PC-3 (cell line): ENCODE results near the gene JSRP1. TPM values are rescaled to one million over a fixed set of nuclear protein-coding genes. Genes with fewer than 3 reads are reported as not detected.

Experiments used
- ATAC-seq: fragments of 200-7000 bp; cut with Tn5 transposase; 2 replicates; pipeline ENCODE4 v1.9.1; 2020; ENCODE audit warnings: mild to moderate bottlenecking, moderate library complexity
- BruUV-seq: library from RNA; stranded (reverse); fragments of 400-500 nt; replicated peaks from 2 replicates; lab custom pipeline; 2021; lab: Mats Ljungman, UMichigan
- CTCF ChIA-PET: fragments of 300-600 bp; sonication (Branson Sonifier 250); formaldehyde crosslinking; loops from one replicate; lab custom pipeline; 2022; ENCODE audit warnings: antibody characterized with exemption; lab: Charles Lee
- POLR2A ChIA-PET: fragments of 300-600 bp; sonication (Branson Sonifier 250); formaldehyde crosslinking; loops from one replicate; lab custom pipeline; 2022; ENCODE audit warnings: antibody characterized with exemption; ENCODE audit not compliant: unreplicated experiment; lab: Charles Lee
- DNase-seq: peaks from one replicate; pipeline ENCODE4 v3.0.0-alpha.2; 2015
- H2AFZ ChIP-seq: fragments of 300-600 bp; sonication (generic); 2 replicates; pipeline ENCODE4 v1.6.0; 2016; ENCODE audit warnings: antibody characterized with exemption, low read length
- H3F3A ChIP-seq: fragments of 300-600 bp; sonication (generic); one replicate; pipeline ENCODE4 v1.6.0; 2017; ENCODE audit warnings: antibody characterized with exemption, low read length, control low read depth, mild to moderate bottlenecking; ENCODE audit not compliant: unreplicated experiment
- H3K27ac ChIP-seq: fragments of 300-600 bp; sonication (generic); 2 replicates; pipeline ENCODE4 v1.5.1; 2016; ENCODE audit warnings: mild to moderate bottlenecking, low read length
- H3K27me3 ChIP-seq: fragments of 300-600 bp; sonication (generic); 2 replicates; pipeline ENCODE4 v1.6.1; 2016; ENCODE audit warnings: low read length, mixed read lengths
- H3K36me3 ChIP-seq: fragments of 300-600 bp; sonication (generic); 2 replicates; pipeline ENCODE4 v1.6.1; 2016; ENCODE audit warnings: low read depth, mixed run types, low read length, mixed read lengths
- H3K4me1 ChIP-seq: fragments of 300-600 bp; sonication (generic); 2 replicates; pipeline ENCODE4 v1.5.1; 2016; ENCODE audit warnings: low read length; ENCODE audit not compliant: insufficient read depth
- H3K4me2 ChIP-seq: fragments of 300-600 bp; sonication (generic); 2 replicates; pipeline ENCODE4 v1.6.0; 2016; ENCODE audit warnings: low read length
- H3K4me3 ChIP-seq: fragments of 300-600 bp; sonication (generic); 2 replicates; pipeline ENCODE4 v1.5.1; 2016; ENCODE audit warnings: mild to moderate bottlenecking, low read length, mixed read lengths
- H3K79me2 ChIP-seq: fragments of 300-600 bp; sonication (generic); 2 replicates; pipeline ENCODE4 v1.6.1; 2017; ENCODE audit warnings: low read length, mixed read lengths
- H3K9ac ChIP-seq: fragments of 300-600 bp; sonication (generic); 2 replicates; pipeline ENCODE4 v1.6.0; 2016; ENCODE audit warnings: mild to moderate bottlenecking, low read length
- H3K9me2 ChIP-seq: fragments of 300-600 bp; sonication (generic); replicated peaks from 2 replicates; pipeline ENCODE4 v1.6.1; 2016; ENCODE audit warnings: mixed run types, low read length, mixed read lengths
- H3K9me3 ChIP-seq: fragments of 300-600 bp; sonication (generic); 2 replicates; pipeline ENCODE4 v1.6.1; 2016; ENCODE audit warnings: low read length, mixed read lengths
- H4K20me1 ChIP-seq: fragments of 300-600 bp; sonication (generic); 2 replicates; pipeline ENCODE4 v1.6.1; 2016; ENCODE audit warnings: low read length, mixed read lengths
- EZH2 ChIP-seq: fragments of 300-600 bp; sonication (generic); IDR thresholded peaks from one replicate; pipeline ENCODE4 v1.6.1; 2017; ENCODE audit warnings: antibody characterized with exemption, mild to moderate bottlenecking, low read length; ENCODE audit not compliant: unreplicated experiment
- EZH2phosphoT487 ChIP-seq: fragments of 300-600 bp; sonication (generic); IDR thresholded peaks from 2 replicates; pipeline ENCODE4 v1.6.1; 2018; ENCODE audit warnings: mild to moderate bottlenecking, antibody characterized with exemption, low read length, borderline replicate concordance
- intact Hi-C: fragments of 100-400 bp; cut with micrococcal nuclease; formaldehyde crosslinking; loops from 2 replicates; pipeline ENCODE4 v1.9.0; 2023
- total RNA-seq: library from RNA; depleted of rRNA; stranded (reverse); fragments of >200 nt; gene quantifications from 2 replicates; pipeline ENCODE4 v1.2.3, GENCODE V29; 2014
- TF ChIP-seq, protein P1 (sequence below): fragments of 300-600 bp; sonication (generic); conservative IDR thresholded peaks from 2 replicates; pipeline ENCODE4 v1.5.1; 2017; ENCODE audit warnings: antibody characterized with exemption, low read depth, mild to moderate bottlenecking, low read length

The JSRP1 gene
- total RNA-seq, 1 experiment from 2014 or later = not detected

DNA sequence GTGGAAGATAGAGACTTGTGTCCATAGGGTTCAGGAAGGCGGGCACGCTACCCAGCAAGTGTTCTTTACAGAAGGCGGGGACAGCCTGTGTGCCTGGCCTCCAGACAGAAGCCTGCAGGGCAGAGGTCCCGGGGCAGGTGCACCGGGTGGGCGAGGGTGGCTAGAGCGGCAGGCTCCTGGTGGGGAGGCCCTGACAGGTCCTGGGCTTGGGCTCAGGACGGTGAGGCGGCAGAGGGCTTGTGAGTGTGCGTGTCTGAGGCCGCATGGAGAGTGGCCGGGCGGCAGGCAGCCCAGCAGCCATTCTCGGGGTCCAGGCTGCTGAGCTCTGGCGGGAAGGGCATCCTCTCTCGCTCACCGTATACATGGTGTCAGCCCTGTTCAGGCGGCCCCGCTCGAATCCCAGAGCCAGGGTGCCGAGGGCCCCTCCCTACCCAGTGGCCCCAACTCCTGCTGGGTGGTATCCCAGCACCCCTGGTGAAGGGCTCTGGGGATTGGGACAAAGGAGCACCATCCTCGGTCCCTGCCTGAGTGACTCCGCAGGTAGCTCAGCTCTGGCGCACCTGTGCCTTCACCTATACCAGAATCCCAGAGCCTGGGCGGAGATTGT, 10.1 kb downstream of the JSRP1 start:
- CTCF ChIA-PET = no interaction called here
- Histone ChIP-seq H3K9me2 (no peaks in the 10 kb centered on the region), H4K20me1 (peaks cover 24% of the 10 kb centered on the region), H3F3A (no peaks in the 10 kb centered on the region), H3K79me2 (peaks cover 29% of the 10 kb centered on the region), H3K27ac (no peak overlapping the region), H3K4me3 (no peak overlapping the region), H3K4me1 (peaks cover under 1% of the 10 kb centered on the region; the same call in 1 of the 2 replicates), H3K27me3 (no peaks in the 10 kb centered on the region), H3K9me3 (no peaks in the 10 kb centered on the region), H3K4me2 (no peak overlapping the region), H2AFZ (no peak overlapping the region), H3K36me3 (peaks cover 10% of the 10 kb centered on the region), H3K9ac (no peak overlapping the region)
- intact Hi-C loops = no loop called here
- no peak for DNase-seq
- POLR2A ChIA-PET = no interaction called here
- no TSS peak for BruUV-seq
- ATAC-seq = no peak
- TF ChIP-seq, protein P1, sequence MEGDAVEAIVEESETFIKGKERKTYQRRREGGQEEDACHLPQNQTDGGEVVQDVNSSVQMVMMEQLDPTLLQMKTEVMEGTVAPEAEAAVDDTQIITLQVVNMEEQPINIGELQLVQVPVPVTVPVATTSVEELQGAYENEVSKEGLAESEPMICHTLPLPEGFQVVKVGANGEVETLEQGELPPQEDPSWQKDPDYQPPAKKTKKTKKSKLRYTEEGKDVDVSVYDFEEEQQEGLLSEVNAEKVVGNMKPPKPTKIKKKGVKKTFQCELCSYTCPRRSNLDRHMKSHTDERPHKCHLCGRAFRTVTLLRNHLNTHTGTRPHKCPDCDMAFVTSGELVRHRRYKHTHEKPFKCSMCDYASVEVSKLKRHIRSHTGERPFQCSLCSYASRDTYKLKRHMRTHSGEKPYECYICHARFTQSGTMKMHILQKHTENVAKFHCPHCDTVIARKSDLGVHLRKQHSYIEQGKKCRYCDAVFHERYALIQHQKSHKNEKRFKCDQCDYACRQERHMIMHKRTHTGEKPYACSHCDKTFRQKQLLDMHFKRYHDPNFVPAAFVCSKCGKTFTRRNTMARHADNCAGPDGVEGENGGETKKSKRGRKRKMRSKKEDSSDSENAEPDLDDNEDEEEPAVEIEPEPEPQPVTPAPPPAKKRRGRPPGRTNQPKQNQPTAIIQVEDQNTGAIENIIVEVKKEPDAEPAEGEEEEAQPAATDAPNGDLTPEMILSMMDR = no peak
- TF ChIP-seq EZH2 (no peak), EZH2phosphoT487 (no peak)

DNA sequence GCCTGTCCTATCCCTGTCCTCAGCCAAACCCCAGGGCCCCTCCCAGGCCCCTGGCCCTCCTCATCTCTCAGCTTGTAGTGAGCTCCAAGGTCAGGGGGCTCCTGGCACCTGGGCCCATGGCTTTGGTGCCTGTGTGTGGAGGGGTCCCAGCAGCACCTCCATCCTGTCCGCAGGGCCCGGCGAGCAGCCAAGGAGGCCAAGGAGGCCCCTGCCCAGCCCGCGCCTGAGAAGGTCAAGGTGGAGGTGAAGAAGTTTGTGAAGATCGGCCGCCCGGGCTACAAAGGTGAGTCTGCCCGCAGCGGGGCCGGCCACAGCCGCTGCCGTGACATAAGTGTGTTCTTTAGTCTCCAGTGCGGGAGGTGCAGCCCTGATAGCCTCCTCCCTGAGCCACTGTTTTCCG, 10.9 kb downstream of the JSRP1 start:
- H3K9ac ChIP-seq = no peak overlapping the region
- H3K9me2 ChIP-seq = no peaks in the 10 kb centered on the region
- no peak overlapping the region for H2AFZ ChIP-seq
- CTCF ChIA-PET = no interaction called here
- no peak overlapping the region for H3K4me2 ChIP-seq
- H3K36me3 ChIP-seq = peaks cover 10% of the 10 kb centered on the region
- intact Hi-C loops = no loop called here
- H3K79me2 ChIP-seq = peaks cover 38% of the 10 kb centered on the region
- no peak overlapping the region for H3K27ac ChIP-seq
- H3K4me3 ChIP-seq = no peak overlapping the region
- ATAC-seq (no peak), DNase-seq (no peak)
- H3F3A ChIP-seq = no peaks in the 10 kb centered on the region
- POLR2A ChIA-PET = no interaction called here
- H4K20me1 ChIP-seq = peaks cover 32% of the 10 kb centered on the region
- no peak for TF ChIP-seq EZH2
- TF ChIP-seq, protein P1 = no peak
- TF ChIP-seq EZH2phosphoT487 = no peak
- BruUV-seq = no TSS peak
- no peaks in the 10 kb centered on the region for H3K27me3 ChIP-seq
- H3K9me3 ChIP-seq = no peaks in the 10 kb centered on the region
- peaks cover 9% of the 10 kb centered on the region for H3K4me1 ChIP-seq

DNA sequence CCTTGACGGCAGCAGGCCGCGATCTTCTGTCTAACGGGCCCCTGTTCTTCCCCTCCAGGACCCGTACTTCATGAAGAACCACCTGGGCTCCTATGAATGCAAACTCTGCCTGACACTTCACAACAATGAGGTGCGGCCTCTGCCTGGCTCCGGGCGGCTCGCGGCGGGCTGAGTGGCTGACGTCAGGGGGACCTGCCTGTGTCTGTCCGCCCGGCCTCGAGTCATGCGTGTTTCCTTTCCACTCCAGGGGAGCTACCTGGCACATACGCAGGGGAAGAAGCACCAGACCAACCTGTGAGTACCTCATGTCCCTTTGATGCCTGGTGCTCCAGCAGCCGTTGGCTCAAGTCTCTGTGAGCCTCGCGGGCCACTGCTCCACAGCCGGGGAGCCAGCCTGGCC, 11.7 kb downstream of the JSRP1 start:
- H2AFZ ChIP-seq = no peak overlapping the region
- TF ChIP-seq, protein P1 = no peak
- TF ChIP-seq EZH2 = no peak
- no peak for TF ChIP-seq EZH2phosphoT487
- no peak overlapping the region for H3K4me3 ChIP-seq
- H3K79me2 ChIP-seq = peaks cover 46% of the 10 kb centered on the region
- CTCF ChIA-PET = no interaction called here
- H3K27ac ChIP-seq = no peak overlapping the region
- no peak for ATAC-seq
- H3F3A ChIP-seq = no peaks in the 10 kb centered on the region
- no TSS peak for BruUV-seq
- peaks cover 40% of the 10 kb centered on the region for H4K20me1 ChIP-seq
- H3K9ac ChIP-seq = no peak overlapping the region
- peaks cover 10% of the 10 kb centered on the region for H3K36me3 ChIP-seq
- H3K27me3 ChIP-seq = no peaks in the 10 kb centered on the region
- no peak for DNase-seq
- H3K4me1 ChIP-seq = peaks cover 13% of the 10 kb centered on the region
- intact Hi-C loops = no loop called here
- no peaks in the 10 kb centered on the region for H3K9me2 ChIP-seq
- H3K4me2 ChIP-seq = no peak overlapping the region
- POLR2A ChIA-PET = no interaction called here
- H3K9me3 ChIP-seq = no peaks in the 10 kb centered on the region
